Liver (tissue), 9 donors: ENCODE data around the gene GBX1. TPM values are rescaled to one million over a fixed set of nuclear protein-coding genes. Genes with fewer than 3 reads are reported as not detected.

Experiments
- DNase-seq: peaks from one replicate; pipeline ENCODE4 v3.0.0-alpha.2; 2017; ENCODE audit warnings: low spot score
- H3K27ac ChIP-seq, 2 donors: one replicate each; pipeline ENCODE4 v1.7.0; 2013; ENCODE audit warnings: inconsistent platforms in 2 of 2, low read length in 2 of 2, control low read depth in 1 of 2, low read depth in 1 of 2, mild to moderate bottlenecking in 1 of 2
- H3K27me3 ChIP-seq, 4 donors: one replicate each; pipeline versions ENCODE4 v1.6.1 to v1.7.0; 2013; ENCODE audit warnings: low read length in 3 of 4, inconsistent platforms in 1 of 4, mild to moderate bottlenecking in 1 of 4, moderate library complexity in 1 of 4; ENCODE audit not compliant: control insufficient read depth in 4 of 4, insufficient read depth in 4 of 4
- H3K36me3 ChIP-seq, 4 donors: one replicate each; pipeline versions ENCODE4 v1.6.1 to v1.7.0; 2013; ENCODE audit warnings: low read length in 3 of 4, mild to moderate bottlenecking in 3 of 4, low read depth in 1 of 4, moderate library complexity in 1 of 4; ENCODE audit not compliant: control insufficient read depth in 4 of 4, insufficient read depth in 3 of 4
- H3K4me1 ChIP-seq, 4 donors: one replicate each; pipeline versions ENCODE4 v1.6.1 to v1.7.0; 2013; ENCODE audit warnings: low read length in 3 of 4, mild to moderate bottlenecking in 3 of 4, moderate library complexity in 1 of 4; ENCODE audit not compliant: control insufficient read depth in 4 of 4, insufficient read depth in 4 of 4
- H3K4me3 ChIP-seq, 3 donors: one replicate each; pipeline versions ENCODE4 v1.6.1 to v1.7.0; 2013; ENCODE audit warnings: low read length in 3 of 3, control low read depth in 1 of 3, low read depth in 1 of 3, mild to moderate bottlenecking in 1 of 3
- H3K9ac ChIP-seq, 2 donors: one replicate each; pipeline ENCODE4 v1.7.0; 2013; ENCODE audit warnings: low read length in 2 of 2, mild to moderate bottlenecking in 2 of 2, moderate library complexity in 2 of 2, control low read depth in 1 of 2, low read depth in 1 of 2
- H3K9me3 ChIP-seq, 4 donors: one replicate each; pipeline versions ENCODE4 v1.6.1 to v1.7.0; 2013; ENCODE audit warnings: low read length in 3 of 4; ENCODE audit not compliant: control insufficient read depth in 4 of 4
- EGR1 ChIP-seq, 2 donors: IDR thresholded peaks; 2 replicates each; pipeline ENCODE4 v1.6.1; 2016 to 2018; ENCODE audit warnings: antibody characterized with exemption in 2 of 2, low read depth in 2 of 2
- FOXA1 ChIP-seq: IDR thresholded peaks from 2 replicates; pipeline ENCODE4 v1.6.1; 2016; ENCODE audit warnings: antibody characterized with exemption
- FOXA2 ChIP-seq: IDR thresholded peaks from 2 replicates; pipeline ENCODE4 v1.6.1; 2016; ENCODE audit warnings: antibody characterized with exemption
- GABPA ChIP-seq, 2 donors: IDR thresholded peaks in 1 of 2; conservative IDR thresholded peaks in 1 of 2; 2 replicates each; pipeline ENCODE4 v1.6.1; 2016; ENCODE audit warnings: antibody characterized with exemption in 2 of 2, mild to moderate bottlenecking in 1 of 2, moderate library complexity in 1 of 2
- HNF4A ChIP-seq, 2 donors: conservative IDR thresholded peaks; 2 replicates each; pipeline ENCODE4 v1.6.1; 2016; ENCODE audit warnings: antibody characterized with exemption in 2 of 2, mild to moderate bottlenecking in 2 of 2
- HNF4G ChIP-seq: IDR thresholded peaks from 2 replicates; pipeline ENCODE4 v1.6.1; 2016; ENCODE audit warnings: antibody characterized with exemption
- JUND ChIP-seq, 2 donors: IDR thresholded peaks; 2 replicates each; pipeline ENCODE4 v1.6.1; 2016; ENCODE audit warnings: antibody characterized with exemption in 2 of 2
- NR2F2 ChIP-seq: IDR thresholded peaks from 2 replicates; pipeline ENCODE4 v1.6.1; 2016; ENCODE audit warnings: antibody characterized with exemption
- RAD21 ChIP-seq, 2 donors: IDR thresholded peaks; 2 replicates each; pipeline ENCODE4 v1.6.1; 2016; ENCODE audit warnings: antibody characterized with exemption in 2 of 2, mild to moderate bottlenecking in 2 of 2
- RXRA ChIP-seq, 2 donors: IDR thresholded peaks; 2 replicates each; pipeline ENCODE4 v1.6.1; 2017 to 2018; ENCODE audit warnings: antibody characterized with exemption in 2 of 2, mild to moderate bottlenecking in 1 of 2
- SP1 ChIP-seq: IDR thresholded peaks from 2 replicates; pipeline ENCODE4 v1.6.1; 2018; ENCODE audit warnings: antibody characterized with exemption, mild to moderate bottlenecking
- TAF1 ChIP-seq: conservative IDR thresholded peaks from 2 replicates; pipeline ENCODE4 v1.6.1; 2016; ENCODE audit warnings: antibody characterized with exemption, mild to moderate bottlenecking
- YY1 ChIP-seq: IDR thresholded peaks from 2 replicates; pipeline ENCODE4 v1.6.1; 2016; ENCODE audit warnings: antibody characterized with exemption, mild to moderate bottlenecking
- WGBS: extraction: QIAGEN DNeasy Blood & Tissue Kit; methylation state at CpG from one replicate; pipeline ENCODE4 v1.1.7; 2013; 5-methylcytosine and 5-hydroxymethylcytosine counted together
- polyA plus RNA-seq, 2 donors: library from polyadenylated mRNA; stranded (reverse) in 1 of 2; unstranded in 1 of 2; fragments of 200-250 nt in 1 of 2; fragments of >200 nt in 1 of 2; fragmentation: Nextera tagmentation in 1 of 2; extraction: Ambion mirVana in 1 of 2; gene quantifications; one replicate each; pipeline versions ENCODE4 v1.2.1 to v1.2.3, GENCODE V29; 2013 to 2015
- total RNA-seq, 2 donors: library from RNA; depleted of rRNA; stranded (reverse); fragments of >200 nt; gene quantifications; one replicate each; pipeline ENCODE4 v1.2.3, GENCODE V29; 2014
- TF ChIP-seq, protein P1 (sequence below): fragments of 150-350 bp; IDR thresholded peaks from 2 replicates; pipeline ENCODE4 v1.5.1; 2017; ENCODE audit warnings: improper control_type of control experiment, low read depth, low read length; ENCODE audit not compliant: missing input control
- TF ChIP-seq, protein P2 (sequence below): IDR thresholded peaks from 2 replicates; pipeline ENCODE4 v1.6.1; 2016; ENCODE audit warnings: antibody characterized with exemption
- TF ChIP-seq, protein P3 (sequence below): IDR thresholded peaks from 2 replicates; pipeline ENCODE4 v1.6.1; 2016; ENCODE audit warnings: antibody characterized with exemption
- TF ChIP-seq, protein P4 (sequence below): IDR thresholded peaks from 2 replicates; pipeline ENCODE4 v1.6.1; 2016; ENCODE audit warnings: antibody characterized with exemption, mild to moderate bottlenecking
- TF ChIP-seq, protein P5 (sequence below): IDR thresholded peaks from 2 replicates; pipeline ENCODE4 v1.6.1; 2016; ENCODE audit warnings: antibody characterized with exemption
- donor health status: healthy.
- donor health status: healthy.
- donor health status: healthy.
- donor health status: healthy.
- donor health status: healthy.

Gene GBX1
- total and polyA plus RNA-seq, 4 donors: not detected

DNA sequence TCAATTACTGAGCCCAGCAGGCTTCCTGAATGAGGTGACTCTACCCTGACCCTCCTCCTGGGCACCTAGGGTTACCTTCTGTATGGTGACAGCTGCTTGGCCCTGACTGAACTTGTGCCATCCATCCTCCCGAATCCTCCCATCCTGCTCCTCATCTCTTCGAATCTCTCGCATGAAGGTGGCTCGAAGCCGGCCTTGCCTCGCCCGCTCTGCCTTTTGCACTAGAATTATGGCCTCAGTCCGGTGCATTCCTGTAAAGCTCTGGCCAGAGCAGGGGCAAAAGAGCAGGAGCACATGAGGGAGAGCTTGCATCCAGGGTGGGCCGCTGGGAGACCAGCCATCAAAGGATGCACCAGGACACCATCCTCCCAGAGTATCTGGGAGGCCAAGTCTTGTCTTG is 35.3 kb upstream of the GBX1 start:
- H3K4me1 ChIP-seq: no peaks in the 10 kb centered on the region
- whole genome bisulfite sequencing: 93% methylated on average over 9 of the region's 9 CpGs

DNA sequence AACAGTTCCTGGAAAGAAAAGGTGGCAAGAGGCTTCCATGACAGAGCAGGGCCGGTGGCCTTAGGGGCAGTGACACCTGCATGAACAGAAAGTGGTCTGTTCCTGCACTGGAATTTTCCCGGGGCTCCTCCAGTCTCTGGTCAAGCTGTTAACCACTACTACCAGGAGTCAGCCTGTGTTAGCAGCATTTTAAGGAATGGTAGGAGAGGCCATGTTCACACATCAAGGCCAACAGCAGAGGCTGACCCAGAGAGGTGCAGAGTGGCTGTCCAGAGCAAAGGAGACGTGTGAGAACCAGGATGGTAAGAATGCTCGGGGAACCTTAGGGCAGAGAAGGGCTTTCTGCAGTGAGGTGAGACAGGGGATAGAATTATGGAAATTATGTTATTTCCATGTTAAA is 34.3 kb upstream of the GBX1 start:
- Histone ChIP-seq H3K27me3 (peaks cover 0 to 10% (median 0%) of the 10 kb centered on the region in 4 donors), H3K9me3 (no peaks in the 10 kb centered on the region), H3K4me1 (no peaks in the 10 kb centered on the region), H3K4me3 (no peak overlapping the region), H3K27ac (no peak overlapping the region), H3K9ac (no peak overlapping the region), H3K36me3 (no peaks in the 10 kb centered on the region)
- TF ChIP-seq, protein P1, sequence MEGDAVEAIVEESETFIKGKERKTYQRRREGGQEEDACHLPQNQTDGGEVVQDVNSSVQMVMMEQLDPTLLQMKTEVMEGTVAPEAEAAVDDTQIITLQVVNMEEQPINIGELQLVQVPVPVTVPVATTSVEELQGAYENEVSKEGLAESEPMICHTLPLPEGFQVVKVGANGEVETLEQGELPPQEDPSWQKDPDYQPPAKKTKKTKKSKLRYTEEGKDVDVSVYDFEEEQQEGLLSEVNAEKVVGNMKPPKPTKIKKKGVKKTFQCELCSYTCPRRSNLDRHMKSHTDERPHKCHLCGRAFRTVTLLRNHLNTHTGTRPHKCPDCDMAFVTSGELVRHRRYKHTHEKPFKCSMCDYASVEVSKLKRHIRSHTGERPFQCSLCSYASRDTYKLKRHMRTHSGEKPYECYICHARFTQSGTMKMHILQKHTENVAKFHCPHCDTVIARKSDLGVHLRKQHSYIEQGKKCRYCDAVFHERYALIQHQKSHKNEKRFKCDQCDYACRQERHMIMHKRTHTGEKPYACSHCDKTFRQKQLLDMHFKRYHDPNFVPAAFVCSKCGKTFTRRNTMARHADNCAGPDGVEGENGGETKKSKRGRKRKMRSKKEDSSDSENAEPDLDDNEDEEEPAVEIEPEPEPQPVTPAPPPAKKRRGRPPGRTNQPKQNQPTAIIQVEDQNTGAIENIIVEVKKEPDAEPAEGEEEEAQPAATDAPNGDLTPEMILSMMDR: no peak
- no peak for TF ChIP-seq HNF4A (conservative IDR thresholded peaks at IDR 0.05)
- no peak for TF ChIP-seq RXRA (IDR thresholded peaks at IDR 0.05)
- TF ChIP-seq SP1: no peak
- TF ChIP-seq, protein P2, sequence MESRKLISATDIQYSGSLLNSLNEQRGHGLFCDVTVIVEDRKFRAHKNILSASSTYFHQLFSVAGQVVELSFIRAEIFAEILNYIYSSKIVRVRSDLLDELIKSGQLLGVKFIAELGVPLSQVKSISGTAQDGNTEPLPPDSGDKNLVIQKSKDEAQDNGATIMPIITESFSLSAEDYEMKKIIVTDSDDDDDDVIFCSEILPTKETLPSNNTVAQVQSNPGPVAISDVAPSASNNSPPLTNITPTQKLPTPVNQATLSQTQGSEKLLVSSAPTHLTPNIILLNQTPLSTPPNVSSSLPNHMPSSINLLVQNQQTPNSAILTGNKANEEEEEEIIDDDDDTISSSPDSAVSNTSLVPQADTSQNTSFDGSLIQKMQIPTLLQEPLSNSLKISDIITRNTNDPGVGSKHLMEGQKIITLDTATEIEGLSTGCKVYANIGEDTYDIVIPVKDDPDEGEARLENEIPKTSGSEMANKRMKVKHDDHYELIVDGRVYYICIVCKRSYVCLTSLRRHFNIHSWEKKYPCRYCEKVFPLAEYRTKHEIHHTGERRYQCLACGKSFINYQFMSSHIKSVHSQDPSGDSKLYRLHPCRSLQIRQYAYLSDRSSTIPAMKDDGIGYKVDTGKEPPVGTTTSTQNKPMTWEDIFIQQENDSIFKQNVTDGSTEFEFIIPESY: no peak
- no peak for TF ChIP-seq FOXA2
- no peak for TF ChIP-seq FOXA1
- no peak for TF ChIP-seq YY1
- TF ChIP-seq RAD21 (IDR thresholded peaks at IDR 0.05): no peak
- TF ChIP-seq, protein P3, sequence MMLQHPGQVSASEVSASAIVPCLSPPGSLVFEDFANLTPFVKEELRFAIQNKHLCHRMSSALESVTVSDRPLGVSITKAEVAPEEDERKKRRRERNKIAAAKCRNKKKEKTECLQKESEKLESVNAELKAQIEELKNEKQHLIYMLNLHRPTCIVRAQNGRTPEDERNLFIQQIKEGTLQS: no peak
- TF ChIP-seq JUND (IDR thresholded peaks at IDR 0.05): no peak
- TF ChIP-seq TAF1: no peak
- TF ChIP-seq, protein P4, sequence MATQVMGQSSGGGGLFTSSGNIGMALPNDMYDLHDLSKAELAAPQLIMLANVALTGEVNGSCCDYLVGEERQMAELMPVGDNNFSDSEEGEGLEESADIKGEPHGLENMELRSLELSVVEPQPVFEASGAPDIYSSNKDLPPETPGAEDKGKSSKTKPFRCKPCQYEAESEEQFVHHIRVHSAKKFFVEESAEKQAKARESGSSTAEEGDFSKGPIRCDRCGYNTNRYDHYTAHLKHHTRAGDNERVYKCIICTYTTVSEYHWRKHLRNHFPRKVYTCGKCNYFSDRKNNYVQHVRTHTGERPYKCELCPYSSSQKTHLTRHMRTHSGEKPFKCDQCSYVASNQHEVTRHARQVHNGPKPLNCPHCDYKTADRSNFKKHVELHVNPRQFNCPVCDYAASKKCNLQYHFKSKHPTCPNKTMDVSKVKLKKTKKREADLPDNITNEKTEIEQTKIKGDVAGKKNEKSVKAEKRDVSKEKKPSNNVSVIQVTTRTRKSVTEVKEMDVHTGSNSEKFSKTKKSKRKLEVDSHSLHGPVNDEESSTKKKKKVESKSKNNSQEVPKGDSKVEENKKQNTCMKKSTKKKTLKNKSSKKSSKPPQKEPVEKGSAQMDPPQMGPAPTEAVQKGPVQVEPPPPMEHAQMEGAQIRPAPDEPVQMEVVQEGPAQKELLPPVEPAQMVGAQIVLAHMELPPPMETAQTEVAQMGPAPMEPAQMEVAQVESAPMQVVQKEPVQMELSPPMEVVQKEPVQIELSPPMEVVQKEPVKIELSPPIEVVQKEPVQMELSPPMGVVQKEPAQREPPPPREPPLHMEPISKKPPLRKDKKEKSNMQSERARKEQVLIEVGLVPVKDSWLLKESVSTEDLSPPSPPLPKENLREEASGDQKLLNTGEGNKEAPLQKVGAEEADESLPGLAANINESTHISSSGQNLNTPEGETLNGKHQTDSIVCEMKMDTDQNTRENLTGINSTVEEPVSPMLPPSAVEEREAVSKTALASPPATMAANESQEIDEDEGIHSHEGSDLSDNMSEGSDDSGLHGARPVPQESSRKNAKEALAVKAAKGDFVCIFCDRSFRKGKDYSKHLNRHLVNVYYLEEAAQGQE: no peak
- TF ChIP-seq GABPA (IDR thresholded peaks at IDR 0.05 in 1 of 2, conservative IDR thresholded peaks at IDR 0.05 in 1 of 2): no peak
- TF ChIP-seq HNF4G: no peak
- TF ChIP-seq, protein P5, sequence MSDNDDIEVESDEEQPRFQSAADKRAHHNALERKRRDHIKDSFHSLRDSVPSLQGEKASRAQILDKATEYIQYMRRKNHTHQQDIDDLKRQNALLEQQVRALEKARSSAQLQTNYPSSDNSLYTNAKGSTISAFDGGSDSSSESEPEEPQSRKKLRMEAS: no peak
- TF ChIP-seq EGR1 (IDR thresholded peaks at IDR 0.05; ENCODE audit: low read depth in 2 of 2): no peak
- no peak for TF ChIP-seq NR2F2
- DNase-seq: no peak
- WGBS: 82% methylated on average over 4 of the region's 4 CpGs

More for the DNA sequence above, 35.3 kb upstream of the GBX1 start:
- no peaks in the 10 kb centered on the region for H3K36me3 ChIP-seq
- no peaks in the 10 kb centered on the region for H3K9me3 ChIP-seq
- DNase-seq: no peak
- no peak overlapping the region for H3K4me3 ChIP-seq
- H3K9ac ChIP-seq: no peak overlapping the region
- peaks cover 0 to 12% (median 0%) of the 10 kb centered on the region in 4 donors for H3K27me3 ChIP-seq
- no peak overlapping the region for H3K27ac ChIP-seq
- TF ChIP-seq FOXA2 (no peak), RAD21 (IDR thresholded peaks at IDR 0.05) (no peak), SP1 (no peak), FOXA1 (no peak), NR2F2 (no peak), JUND (IDR thresholded peaks at IDR 0.05) (no peak), YY1 (no peak), TAF1 (no peak), EGR1 (IDR thresholded peaks at IDR 0.05; ENCODE audit: low read depth in 2 of 2) (no peak), HNF4A (conservative IDR thresholded peaks at IDR 0.05) (no peak), HNF4G (no peak), RXRA (IDR thresholded peaks at IDR 0.05) (no peak), GABPA (IDR thresholded peaks at IDR 0.05 in 1 of 2, conservative IDR thresholded peaks at IDR 0.05 in 1 of 2) (no peak)
- TF ChIP-seq, protein P5: no peak
- TF ChIP-seq, protein P3: no peak
